H1 (cell line): ENCODE results near the gene RIBC2.

Experiments used
- SP4 ChIP-seq: IDR thresholded peaks from 2 replicates; pipeline ENCODE4 v1.6.1; 2012; ENCODE audit warnings: low read length, inconsistent platforms
- TF ChIP-seq, protein P1 (sequence below), 3 experiments: IDR thresholded peaks; 1 replicate in 2 of 3; 2 replicates in 1 of 3; pipeline versions ENCODE4 v1.5.1 to v1.6.1; 2011; ENCODE audit warnings: low read length in 3 of 3, mild to moderate bottlenecking in 3 of 3, inconsistent platforms in 2 of 3, low read depth in 1 of 3, moderate library complexity in 1 of 3; ENCODE audit not compliant: insufficient read depth in 1 of 3; ENCODE audit errors: control extremely low read depth in 1 of 3

- TF ChIP-seq, protein P1, sequence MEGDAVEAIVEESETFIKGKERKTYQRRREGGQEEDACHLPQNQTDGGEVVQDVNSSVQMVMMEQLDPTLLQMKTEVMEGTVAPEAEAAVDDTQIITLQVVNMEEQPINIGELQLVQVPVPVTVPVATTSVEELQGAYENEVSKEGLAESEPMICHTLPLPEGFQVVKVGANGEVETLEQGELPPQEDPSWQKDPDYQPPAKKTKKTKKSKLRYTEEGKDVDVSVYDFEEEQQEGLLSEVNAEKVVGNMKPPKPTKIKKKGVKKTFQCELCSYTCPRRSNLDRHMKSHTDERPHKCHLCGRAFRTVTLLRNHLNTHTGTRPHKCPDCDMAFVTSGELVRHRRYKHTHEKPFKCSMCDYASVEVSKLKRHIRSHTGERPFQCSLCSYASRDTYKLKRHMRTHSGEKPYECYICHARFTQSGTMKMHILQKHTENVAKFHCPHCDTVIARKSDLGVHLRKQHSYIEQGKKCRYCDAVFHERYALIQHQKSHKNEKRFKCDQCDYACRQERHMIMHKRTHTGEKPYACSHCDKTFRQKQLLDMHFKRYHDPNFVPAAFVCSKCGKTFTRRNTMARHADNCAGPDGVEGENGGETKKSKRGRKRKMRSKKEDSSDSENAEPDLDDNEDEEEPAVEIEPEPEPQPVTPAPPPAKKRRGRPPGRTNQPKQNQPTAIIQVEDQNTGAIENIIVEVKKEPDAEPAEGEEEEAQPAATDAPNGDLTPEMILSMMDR (IDR thresholded peaks at IDR 0.05; ENCODE audit: control extremely low read depth in 1 of 3, insufficient read depth in 1 of 3, low read depth in 1 of 3, low read length in 3 of 3) = no peak
- no peak for TF ChIP-seq SP4
Observed at GRCh38 chr22:45455621-45456020, 42.1 kb downstream of the RIBC2 start.
